ENCODE measurements around the gene TYMP. TPM values are rescaled to one million over a fixed set of nuclear protein-coding genes. Genes with fewer than 3 reads are reported as not detected.

Gene TYMP
- total RNA-seq, 1 experiment from 2014 or later, result 0.58 TPM

DNA sequence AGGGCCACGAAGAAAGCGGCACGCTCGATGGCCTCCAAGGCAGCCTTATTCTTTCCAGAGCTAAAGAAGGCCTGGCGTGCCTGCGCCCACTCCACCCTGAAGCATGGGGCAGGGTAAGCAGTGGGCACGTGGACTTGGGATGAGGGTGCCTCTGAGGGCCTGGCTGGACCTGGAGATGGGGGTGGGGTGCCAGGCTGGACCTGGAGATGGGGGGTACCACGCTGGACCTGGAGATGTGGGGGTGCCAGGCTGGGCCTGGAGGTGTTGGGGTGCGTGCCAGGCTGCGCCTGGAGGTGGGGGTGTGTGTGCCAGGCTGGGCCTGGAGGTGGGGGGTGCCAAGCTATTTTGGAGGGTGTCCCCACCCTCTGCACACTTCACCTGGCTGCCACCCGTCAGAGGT is 43.2 kb upstream of the TYMP start:
- H3K4me3 ChIP-seq (ENCODE audit: low read depth, low read length, poor library complexity, severe bottlenecking), result no peak overlapping the region
- H3K27ac ChIP-seq (ENCODE audit: low read depth, low read length, poor library complexity, severe bottlenecking), result no peak overlapping the region
- intact Hi-C loops (cut with micrococcal nuclease; ENCODE audit: unreplicated experiment), result no loop called here
- ChIA-PET POLR2A (ENCODE audit: low non-redundant PET) (no interaction called here), CTCF (no interaction called here)
- no peaks in the 10 kb centered on the region for H3K27me3 ChIP-seq (replicated peaks; ENCODE audit: insufficient read depth, low read depth, low read length, poor library complexity)
- BruUV-seq (replicated peaks), result no TSS peak
- DNase-seq (ENCODE audit: low spot score), result no peak
- no peak for TF ChIP-seq EZH2 (IDR thresholded peaks at IDR 0.05; ENCODE audit: borderline replicate concordance, low read depth, low read length, poor library complexity, severe bottlenecking)
- TF ChIP-seq, protein P1, sequence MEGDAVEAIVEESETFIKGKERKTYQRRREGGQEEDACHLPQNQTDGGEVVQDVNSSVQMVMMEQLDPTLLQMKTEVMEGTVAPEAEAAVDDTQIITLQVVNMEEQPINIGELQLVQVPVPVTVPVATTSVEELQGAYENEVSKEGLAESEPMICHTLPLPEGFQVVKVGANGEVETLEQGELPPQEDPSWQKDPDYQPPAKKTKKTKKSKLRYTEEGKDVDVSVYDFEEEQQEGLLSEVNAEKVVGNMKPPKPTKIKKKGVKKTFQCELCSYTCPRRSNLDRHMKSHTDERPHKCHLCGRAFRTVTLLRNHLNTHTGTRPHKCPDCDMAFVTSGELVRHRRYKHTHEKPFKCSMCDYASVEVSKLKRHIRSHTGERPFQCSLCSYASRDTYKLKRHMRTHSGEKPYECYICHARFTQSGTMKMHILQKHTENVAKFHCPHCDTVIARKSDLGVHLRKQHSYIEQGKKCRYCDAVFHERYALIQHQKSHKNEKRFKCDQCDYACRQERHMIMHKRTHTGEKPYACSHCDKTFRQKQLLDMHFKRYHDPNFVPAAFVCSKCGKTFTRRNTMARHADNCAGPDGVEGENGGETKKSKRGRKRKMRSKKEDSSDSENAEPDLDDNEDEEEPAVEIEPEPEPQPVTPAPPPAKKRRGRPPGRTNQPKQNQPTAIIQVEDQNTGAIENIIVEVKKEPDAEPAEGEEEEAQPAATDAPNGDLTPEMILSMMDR (conservative IDR thresholded peaks at IDR 0.05; ENCODE audit: low read depth, low read length), result no peak
- H3K4me1 ChIP-seq (ENCODE audit: insufficient read depth, low read length, poor library complexity, severe bottlenecking), result no peaks in the 10 kb centered on the region
- no peaks in the 10 kb centered on the region for H3K9me3 ChIP-seq (ENCODE audit: low read depth, low read length, poor library complexity, severe bottlenecking)
- H3K36me3 ChIP-seq (ENCODE audit: insufficient read depth, low read length, poor library complexity, severe bottlenecking), result peaks cover 12% of the 10 kb centered on the region

DNA sequence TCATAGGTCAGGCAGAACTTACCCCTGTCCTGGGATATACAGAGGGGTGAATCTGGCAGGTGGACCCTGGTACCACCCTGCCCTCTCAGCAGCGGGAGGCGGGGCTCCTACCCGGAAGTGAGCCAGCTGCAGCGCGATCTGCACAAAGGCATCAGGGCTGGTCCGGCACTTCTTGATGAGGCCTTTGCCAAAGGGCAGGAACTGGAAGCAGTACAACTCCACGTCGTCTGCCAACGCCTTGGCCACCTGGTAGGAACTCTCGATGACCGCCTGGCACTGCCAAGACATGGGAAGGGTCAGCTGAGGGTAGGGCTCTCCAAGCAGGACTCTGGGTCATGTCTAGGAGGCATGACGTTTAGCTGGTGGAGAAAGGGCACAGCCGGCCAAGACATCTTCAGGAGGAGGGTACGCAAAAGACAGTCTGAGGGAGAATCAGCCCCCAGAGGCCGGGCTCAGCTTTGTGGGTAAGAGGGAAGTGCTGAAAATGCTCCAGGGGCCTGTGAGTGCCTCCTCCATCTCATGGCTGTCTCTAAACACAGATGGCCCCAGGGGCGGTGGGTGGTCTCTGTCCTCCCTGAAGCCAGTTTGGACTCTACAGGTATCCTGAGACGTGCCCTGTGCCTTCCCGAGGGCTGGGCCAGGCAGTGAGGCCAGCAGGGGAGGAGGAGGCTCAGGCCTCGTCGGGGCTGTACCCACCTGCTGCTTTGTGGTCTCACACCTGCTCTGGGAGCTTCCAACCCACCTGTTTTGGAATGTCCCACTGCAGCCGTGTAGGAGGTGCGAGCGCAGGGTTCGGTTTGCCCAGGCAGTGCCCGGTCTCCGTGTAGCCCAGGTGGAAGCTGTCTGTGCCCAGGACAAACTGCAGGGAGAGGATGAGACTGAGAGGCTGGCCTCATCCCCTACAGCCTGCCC is 41.7 kb upstream of the TYMP start:
- CTCF ChIA-PET, result no interaction called here
- intact Hi-C loops (cut with micrococcal nuclease; ENCODE audit: unreplicated experiment), result no loop called here
- TF ChIP-seq EZH2 (IDR thresholded peaks at IDR 0.05; ENCODE audit: borderline replicate concordance, low read depth, low read length, poor library complexity, severe bottlenecking), result no peak
- TF ChIP-seq, protein P1 (conservative IDR thresholded peaks at IDR 0.05; ENCODE audit: low read depth, low read length), result no peak
- no peaks in the 10 kb centered on the region for H3K4me1 ChIP-seq (ENCODE audit: insufficient read depth, low read length, poor library complexity, severe bottlenecking)
- H3K36me3 ChIP-seq (ENCODE audit: insufficient read depth, low read length, poor library complexity, severe bottlenecking), result peaks cover 12% of the 10 kb centered on the region
- H3K4me3 ChIP-seq (ENCODE audit: low read depth, low read length, poor library complexity, severe bottlenecking), result no peak overlapping the region
- POLR2A ChIA-PET (ENCODE audit: low non-redundant PET), result no interaction called here
- no peak overlapping the region for H3K27ac ChIP-seq (ENCODE audit: low read depth, low read length, poor library complexity, severe bottlenecking)
- no peaks in the 10 kb centered on the region for H3K9me3 ChIP-seq (ENCODE audit: low read depth, low read length, poor library complexity, severe bottlenecking)
- no peaks in the 10 kb centered on the region for H3K27me3 ChIP-seq (replicated peaks; ENCODE audit: insufficient read depth, low read depth, low read length, poor library complexity)
- no peak for DNase-seq (ENCODE audit: low spot score)
- BruUV-seq (replicated peaks), result no TSS peak

DNA sequence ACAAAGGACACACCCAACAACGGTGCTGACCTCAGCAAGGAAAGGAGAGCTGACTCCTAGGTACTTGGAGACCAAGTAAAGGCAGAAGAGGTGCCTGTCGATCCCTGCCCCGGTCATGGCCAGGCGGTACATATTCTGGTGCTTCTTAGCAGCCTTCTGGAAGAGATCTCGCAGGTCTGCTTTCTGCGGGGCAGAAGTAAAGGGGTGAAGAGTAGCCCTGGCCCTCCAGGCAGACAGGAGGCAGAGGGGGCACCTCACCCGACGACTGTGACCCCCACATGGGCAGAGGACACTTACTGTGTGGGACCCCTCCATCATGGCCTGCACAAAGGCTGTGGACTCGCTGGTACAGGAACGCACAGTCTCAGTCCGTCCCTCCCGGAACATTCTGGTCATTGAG is 41.0 kb upstream of the TYMP start:
- no peaks in the 10 kb centered on the region for H3K9me3 ChIP-seq (ENCODE audit: low read depth, low read length, poor library complexity, severe bottlenecking)
- BruUV-seq (replicated peaks), result no TSS peak
- POLR2A ChIA-PET (ENCODE audit: low non-redundant PET), result no interaction called here
- peaks cover 12% of the 10 kb centered on the region for H3K36me3 ChIP-seq (ENCODE audit: insufficient read depth, low read length, poor library complexity, severe bottlenecking)
- CTCF ChIA-PET, result no interaction called here
- H3K27me3 ChIP-seq (replicated peaks; ENCODE audit: insufficient read depth, low read depth, low read length, poor library complexity), result no peaks in the 10 kb centered on the region
- intact Hi-C loops (cut with micrococcal nuclease; ENCODE audit: unreplicated experiment), result no loop called here
- H3K4me3 ChIP-seq (ENCODE audit: low read depth, low read length, poor library complexity, severe bottlenecking), result no peak overlapping the region
- no peak overlapping the region for H3K27ac ChIP-seq (ENCODE audit: low read depth, low read length, poor library complexity, severe bottlenecking)
- DNase-seq (ENCODE audit: low spot score), result no peak
- no peak for TF ChIP-seq EZH2 (IDR thresholded peaks at IDR 0.05; ENCODE audit: borderline replicate concordance, low read depth, low read length, poor library complexity, severe bottlenecking)
- TF ChIP-seq, protein P1 (conservative IDR thresholded peaks at IDR 0.05; ENCODE audit: low read depth, low read length), result no peak
- no peaks in the 10 kb centered on the region for H3K4me1 ChIP-seq (ENCODE audit: insufficient read depth, low read length, poor library complexity, severe bottlenecking)
